WERI-Rb-1 (cell line): ENCODE results near the gene CPLX1.

Source experiments
- DNase-seq: peaks from one replicate; pipeline ENCODE4 v3.0.0-alpha.2; 2020
- H3K27ac ChIP-seq: fragments of 250-450 bp; sonication (Bioruptor Pico); 2 replicates; pipeline ENCODE4 v1.5.1; 2020; ENCODE audit warnings: mild to moderate bottlenecking, moderate library complexity
- H3K27me3 ChIP-seq: fragments of 250-450 bp; sonication (Bioruptor Pico); 2 replicates; pipeline ENCODE4 v1.5.1; 2021; ENCODE audit warnings: mild to moderate bottlenecking, low read depth, moderate library complexity; ENCODE audit not compliant: insufficient read depth, severe bottlenecking
- H3K36me3 ChIP-seq: fragments of 250-450 bp; sonication (Bioruptor Pico); 2 replicates; pipeline ENCODE4 v1.5.1; 2020; ENCODE audit warnings: mild to moderate bottlenecking, moderate library complexity
- H3K4me3 ChIP-seq: 2 replicates; pipeline ENCODE4 v1.5.1; 2011; ENCODE audit warnings: low read depth, mild to moderate bottlenecking, control low read depth, low read length
- H3K9me3 ChIP-seq: fragments of 250-450 bp; sonication (Bioruptor Pico); 2 replicates; pipeline ENCODE4 v1.5.1; 2021; ENCODE audit warnings: mild to moderate bottlenecking, moderate library complexity; ENCODE audit not compliant: severe bottlenecking
- TF ChIP-seq, protein P1 (sequence below): IDR thresholded peaks from 2 replicates; pipeline ENCODE4 v1.5.1; 2011; ENCODE audit warnings: low read depth, mild to moderate bottlenecking, control low read depth, inconsistent platforms, low read length

Gene CPLX1

DNA sequence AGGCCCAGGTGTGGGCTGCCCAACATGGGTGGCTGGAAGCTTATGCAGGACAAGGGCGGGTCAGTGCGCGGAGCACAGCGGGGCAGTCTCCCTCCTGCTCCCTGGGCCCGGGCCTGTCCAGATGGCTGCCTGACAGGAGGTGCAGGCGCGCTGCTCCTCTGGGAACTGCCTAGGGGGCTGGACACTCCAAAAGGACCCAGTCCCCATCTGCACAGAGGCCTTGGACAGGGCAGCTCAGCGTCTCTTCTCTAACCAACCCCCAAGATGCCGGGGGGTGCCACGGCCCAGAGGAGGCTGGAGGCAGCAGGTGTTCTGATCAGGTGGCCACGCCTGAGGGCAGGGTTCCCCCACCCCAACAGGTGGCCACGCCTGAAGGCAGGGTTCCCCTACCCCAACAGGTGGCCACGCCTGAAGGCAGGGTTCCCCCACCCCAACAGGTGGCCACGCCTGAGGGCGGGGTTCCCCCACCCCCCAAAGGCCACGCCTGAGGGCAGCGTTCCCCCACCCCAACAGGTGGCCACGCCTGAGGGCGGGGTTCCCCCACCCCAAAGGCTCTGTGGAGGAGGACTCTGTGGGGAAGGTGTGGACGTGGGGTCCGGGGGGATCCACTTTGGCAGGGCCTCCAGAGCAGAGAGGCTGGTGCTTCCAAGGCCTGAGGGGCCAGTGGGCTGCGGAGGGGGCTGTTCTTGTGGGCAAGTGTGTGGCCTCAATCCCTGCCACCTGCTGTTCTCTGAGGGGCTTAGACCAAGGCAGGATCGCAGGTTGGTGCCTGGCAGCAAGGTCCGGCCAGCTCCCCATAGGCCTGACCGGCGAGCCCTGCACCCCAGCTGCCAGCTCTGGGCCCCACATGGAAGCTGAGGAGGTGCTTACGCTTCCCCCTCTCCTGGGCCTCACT lies 36.1 kb downstream of the CPLX1 start:
- TF ChIP-seq, protein P1, sequence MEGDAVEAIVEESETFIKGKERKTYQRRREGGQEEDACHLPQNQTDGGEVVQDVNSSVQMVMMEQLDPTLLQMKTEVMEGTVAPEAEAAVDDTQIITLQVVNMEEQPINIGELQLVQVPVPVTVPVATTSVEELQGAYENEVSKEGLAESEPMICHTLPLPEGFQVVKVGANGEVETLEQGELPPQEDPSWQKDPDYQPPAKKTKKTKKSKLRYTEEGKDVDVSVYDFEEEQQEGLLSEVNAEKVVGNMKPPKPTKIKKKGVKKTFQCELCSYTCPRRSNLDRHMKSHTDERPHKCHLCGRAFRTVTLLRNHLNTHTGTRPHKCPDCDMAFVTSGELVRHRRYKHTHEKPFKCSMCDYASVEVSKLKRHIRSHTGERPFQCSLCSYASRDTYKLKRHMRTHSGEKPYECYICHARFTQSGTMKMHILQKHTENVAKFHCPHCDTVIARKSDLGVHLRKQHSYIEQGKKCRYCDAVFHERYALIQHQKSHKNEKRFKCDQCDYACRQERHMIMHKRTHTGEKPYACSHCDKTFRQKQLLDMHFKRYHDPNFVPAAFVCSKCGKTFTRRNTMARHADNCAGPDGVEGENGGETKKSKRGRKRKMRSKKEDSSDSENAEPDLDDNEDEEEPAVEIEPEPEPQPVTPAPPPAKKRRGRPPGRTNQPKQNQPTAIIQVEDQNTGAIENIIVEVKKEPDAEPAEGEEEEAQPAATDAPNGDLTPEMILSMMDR: no peak
- DNase-seq: peak; percentile 80
- Histone ChIP-seq H3K27ac (peak overlapping the region; percentile 71), H3K36me3 (peaks cover 61% of the 10 kb centered on the region), H3K27me3 (no peaks in the 10 kb centered on the region), H3K9me3 (no peaks in the 10 kb centered on the region), H3K4me3 (no peak overlapping the region)

DNA sequence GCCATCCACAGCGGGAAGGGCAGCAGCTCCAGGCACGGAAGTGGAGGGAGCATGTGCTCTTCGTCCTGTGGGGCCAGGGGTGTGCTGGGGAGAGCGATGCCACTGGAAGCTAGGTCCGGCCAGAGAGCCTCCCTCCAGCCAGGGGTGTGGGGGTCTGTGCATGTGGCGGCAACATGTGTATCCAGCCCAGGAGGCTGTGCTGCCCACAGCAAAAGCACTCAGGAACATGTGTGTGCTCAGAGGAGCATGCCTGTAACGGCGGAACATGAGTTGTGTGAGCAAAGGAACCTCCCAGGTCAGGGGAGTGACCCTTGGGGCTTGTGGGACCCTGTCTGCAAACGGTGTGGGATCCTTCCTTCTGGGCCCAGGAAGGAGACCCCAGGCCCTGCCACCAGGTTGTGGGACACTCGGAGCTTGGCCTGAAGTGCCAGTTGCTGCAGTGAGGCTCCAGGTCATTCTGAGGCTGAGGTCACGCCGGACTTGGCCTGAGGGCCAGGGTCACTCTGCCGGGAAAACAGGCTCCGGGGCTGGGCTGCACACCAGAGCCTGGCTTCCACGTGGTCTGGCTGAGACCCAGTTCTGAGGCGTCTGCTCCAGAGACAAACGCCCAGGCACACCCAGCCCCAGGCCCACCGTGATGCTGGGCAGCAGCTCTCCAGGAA lies 37.2 kb downstream of the CPLX1 start:
- H3K36me3 ChIP-seq: peaks cover 67% of the 10 kb centered on the region
- TF ChIP-seq, protein P1: no peak
- no peaks in the 10 kb centered on the region for H3K27me3 ChIP-seq
- no peak for DNase-seq
- no peaks in the 10 kb centered on the region for H3K9me3 ChIP-seq
- H3K27ac ChIP-seq: peak overlapping the region; percentile 71
- no peak overlapping the region for H3K4me3 ChIP-seq

DNA sequence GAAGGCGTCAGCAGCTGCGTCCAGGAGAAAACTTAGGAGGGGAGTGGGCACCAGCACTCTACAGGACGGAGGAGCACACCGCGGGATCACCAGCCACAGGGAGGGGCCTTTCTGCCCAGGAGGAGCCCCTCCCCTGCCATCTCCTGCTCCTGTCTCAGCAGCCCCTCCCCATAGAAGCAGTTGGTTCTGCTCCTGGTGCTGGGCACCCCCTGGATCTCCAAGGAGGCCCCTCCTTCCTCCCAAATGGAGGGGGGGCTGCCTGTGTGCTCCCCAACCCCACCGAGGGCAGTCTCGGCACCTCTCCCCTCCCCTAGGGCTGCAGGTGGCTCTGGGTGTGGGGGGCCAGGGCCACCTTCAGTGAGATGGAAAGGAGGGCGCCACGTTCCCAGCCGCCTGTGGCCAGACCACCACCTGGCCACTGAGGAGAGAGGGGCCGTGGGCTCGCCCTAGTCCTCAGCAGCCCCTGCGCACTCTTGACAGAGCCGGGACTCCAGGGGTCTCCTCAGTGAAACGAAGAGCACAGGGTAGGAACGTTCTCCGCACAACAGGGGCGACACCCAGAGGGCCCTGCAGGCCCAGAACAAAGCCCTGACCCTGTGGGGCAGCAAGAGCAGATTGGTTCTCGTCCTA lies 37.8 kb downstream of the CPLX1 start:
- no peak for DNase-seq
- Histone ChIP-seq H3K27me3 (no peaks in the 10 kb centered on the region), H3K27ac (peak overlapping the region; percentile 20), H3K9me3 (no peaks in the 10 kb centered on the region), H3K36me3 (peaks cover 62% of the 10 kb centered on the region), H3K4me3 (no peak overlapping the region)
- TF ChIP-seq, protein P1: no peak

DNA sequence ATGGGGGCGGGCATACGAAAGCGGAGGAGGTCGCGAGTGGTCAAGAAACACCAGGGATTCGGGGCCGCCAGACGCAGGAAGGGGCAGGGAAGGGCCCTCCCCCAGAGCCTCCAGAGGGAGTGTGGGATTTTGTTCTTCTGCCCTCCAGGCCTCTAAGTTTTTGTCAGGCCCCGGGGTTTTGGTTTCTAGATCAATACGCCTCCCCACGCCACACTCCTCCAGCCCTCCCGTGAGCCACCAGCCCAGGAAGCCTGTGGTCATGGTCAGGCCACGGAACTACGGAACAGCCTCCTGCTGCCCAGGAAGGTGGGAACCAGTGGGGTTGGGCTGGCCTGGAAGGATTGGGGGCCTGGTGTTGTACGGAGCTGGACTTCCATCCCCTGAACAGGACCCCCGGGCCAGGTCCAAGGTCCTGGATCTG lies 38.4 kb downstream of the CPLX1 start:
- Histone ChIP-seq H3K36me3 (peaks cover 56% of the 10 kb centered on the region), H3K27me3 (no peaks in the 10 kb centered on the region), H3K4me3 (no peak overlapping the region), H3K9me3 (no peaks in the 10 kb centered on the region), H3K27ac (peak overlapping the region; percentile 20; the same call in 1 of the 2 replicates)
- no peak for DNase-seq
- TF ChIP-seq, protein P1: no peak

DNA sequence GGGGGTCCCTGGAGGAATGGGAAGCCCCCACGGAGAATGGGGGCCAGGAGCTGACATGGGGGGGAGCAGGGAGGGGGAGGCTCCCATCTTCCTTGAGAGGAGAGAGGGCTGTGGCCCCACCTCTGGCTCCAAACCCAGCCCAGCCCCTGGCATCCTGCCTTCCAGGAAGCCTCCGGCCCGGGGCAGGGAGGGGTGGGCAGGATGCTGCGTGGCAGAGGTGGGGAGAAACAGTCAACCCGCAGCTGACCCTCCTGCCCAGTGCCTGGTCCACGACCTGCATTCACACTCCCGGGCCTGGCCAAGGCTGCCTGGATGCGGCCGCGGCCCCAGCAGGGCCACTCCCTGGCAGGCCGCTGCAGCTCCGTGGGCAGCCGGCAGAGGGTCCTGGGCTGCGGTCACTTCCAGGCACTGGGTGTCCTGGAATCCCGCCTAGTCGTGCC lies 39.0 kb downstream of the CPLX1 start:
- Histone ChIP-seq H3K36me3 (peaks cover 49% of the 10 kb centered on the region), H3K9me3 (no peaks in the 10 kb centered on the region), H3K4me3 (no peak overlapping the region), H3K27ac (no peak overlapping the region), H3K27me3 (no peaks in the 10 kb centered on the region)
- TF ChIP-seq, protein P1: no peak
- DNase-seq: no peak
